K562 (cell line): Measurements from ENCODE around the gene INPP5D. TPM values are rescaled to one million over a fixed set of nuclear protein-coding genes. Genes with fewer than 3 reads are reported as not detected.

ENCODE experiments used
- ATAC-seq: fragments of 200-7000 bp; cut with Tn5 transposase; 3 replicates; pipeline ENCODE4 v1.9.1; 2020; ENCODE audit warnings: moderate library complexity
- BruUV-seq: library from RNA; stranded (reverse); fragments of 400-500 nt; replicated peaks from 2 replicates; lab custom pipeline; 2021; lab: Mats Ljungman, UMichigan
- CTCF ChIA-PET: fragments of 300-600 bp; formaldehyde crosslinking; extraction: SDS; loops from one replicate; lab custom pipeline; 2021; ENCODE audit warnings: low intra/inter-chr PET ratio; lab: Yijun Ruan, JAX
- POLR2A ChIA-PET: fragments of 300-600, 350-650 bp; sonication (Branson Sonifier 250); formaldehyde crosslinking; extraction: SDS; loops from one replicate; lab custom pipeline; 2021; ENCODE audit warnings: antibody characterized with exemption, inconsistent platforms; lab: Yijun Ruan, JAX
- DNase-seq, 4 experiments: peaks; one replicate each; pipeline versions ENCODE4 v3.0.0 to v3.0.0-alpha.2; 2011 to 2018; ENCODE audit warnings: low spot score in 3 of 4, mixed read lengths in 3 of 4; ENCODE audit errors: extremely low read depth in 1 of 4
- FAIRE-seq: peaks from 2 replicates; lab custom pipeline; 2011; peaks lifted over from hg19 to GRCh38; lab: Jason Lieb, UNC
- H2AFZ ChIP-seq: 2 replicates; pipeline ENCODE4 v1.6.0; 2011; ENCODE audit warnings: low read depth, low read length, control low read depth, inconsistent platforms
- H3K27ac ChIP-seq: fragments of 200-600 bp; 3 replicates; pipeline ENCODE4 v1.8.0; 2011; ENCODE audit warnings: low read depth, mild to moderate bottlenecking, control low read depth, inconsistent platforms, low read length, moderate library complexity, mixed read lengths; ENCODE audit errors: extremely low read depth
- H3K27me3 ChIP-seq, 2 experiments: fragments of 300-600 bp in 1 of 2; 2 replicates in 1 of 2; 3 replicates in 1 of 2; pipeline versions ENCODE4 v1.6.0 to v1.8.0; 2011; ENCODE audit warnings: inconsistent platforms in 2 of 2, low read length in 2 of 2, mild to moderate bottlenecking in 1 of 2, mixed read lengths in 1 of 2, moderate library complexity in 1 of 2; ENCODE audit not compliant: control insufficient read depth in 2 of 2, insufficient read depth in 2 of 2
- H3K36me3 ChIP-seq: fragments of 300-600 bp; 3 replicates; pipeline ENCODE4 v1.8.0; 2011; ENCODE audit warnings: mild to moderate bottlenecking, low read length, inconsistent platforms; ENCODE audit not compliant: control insufficient read depth, insufficient read depth
- H3K4me1 ChIP-seq, 2 experiments: fragments of 200-600 bp in 1 of 2; replicated peaks in 1 of 2; 2 replicates in 1 of 2; 3 replicates in 1 of 2; pipeline versions ENCODE4 v1.5.1 to v1.8.0; 2011; ENCODE audit warnings: inconsistent platforms in 2 of 2, low read length in 2 of 2, mild to moderate bottlenecking in 1 of 2, mixed read lengths in 1 of 2, moderate library complexity in 1 of 2; ENCODE audit not compliant: control insufficient read depth in 2 of 2, insufficient read depth in 2 of 2
- H3K4me2 ChIP-seq: 2 replicates; pipeline ENCODE4 v1.6.1; 2011; ENCODE audit warnings: low read length, control low read depth, inconsistent platforms, mixed read lengths; ENCODE audit not compliant: insufficient read depth
- H3K4me3 ChIP-seq: fragments of 200-600 bp; sonication (generic), shearing (Covaris generic); 2 replicates; pipeline ENCODE4 v1.5.1; 2016; ENCODE audit warnings: control low read depth, inconsistent platforms
- H3K79me2 ChIP-seq: fragments of 200-600 bp; 3 replicates; pipeline ENCODE4 v1.8.0; 2011; ENCODE audit warnings: low read length, inconsistent platforms; ENCODE audit not compliant: control insufficient read depth, insufficient read depth
- H3K9ac ChIP-seq, 2 experiments: 2 replicates each; pipeline versions ENCODE4 v1.6.0 to v1.6.1; 2011; ENCODE audit warnings: low read depth in 2 of 2, low read length in 2 of 2, control low read depth in 1 of 2, inconsistent platforms in 1 of 2, mild to moderate bottlenecking in 1 of 2, mixed read lengths in 1 of 2; ENCODE audit not compliant: insufficient read depth in 1 of 2
- H3K9me1 ChIP-seq: one replicate; pipeline ENCODE4 v1.6.0; 2011; ENCODE audit warnings: inconsistent platforms, mild to moderate bottlenecking, low read length, moderate library complexity; ENCODE audit not compliant: control insufficient read depth, insufficient read depth
- H3K9me3 ChIP-seq: replicated peaks from 2 replicates; pipeline ENCODE4 v1.5.1; 2011; ENCODE audit warnings: low read depth, low read length, inconsistent platforms; ENCODE audit not compliant: control insufficient read depth, insufficient read depth
- H4K20me1 ChIP-seq: replicated peaks from 2 replicates; pipeline ENCODE4 v1.6.1; 2011; ENCODE audit warnings: low read length, inconsistent platforms, mixed read lengths; ENCODE audit not compliant: control insufficient read depth, insufficient read depth
- REST ChIP-seq, 2 experiments: fragments of 450-650 bp; formaldehyde crosslinking in 1 of 2; IDR thresholded peaks; 2 replicates each; pipeline versions ENCODE4 v1.4.0 to v1.6.1; 2014 to 2020; ENCODE audit warnings: mild to moderate bottlenecking in 2 of 2, borderline replicate concordance in 1 of 2, low read depth in 1 of 2
- SNIP1 ChIP-seq: fragments of 450-650 bp; IDR thresholded peaks from 2 replicates; pipeline ENCODE4 v1.7.1; 2017; ENCODE audit warnings: low read depth, mild to moderate bottlenecking
- TEAD1 ChIP-seq, 2 experiments: fragments of 450-650 bp in 1 of 2; sonication (generic) in 1 of 2; formaldehyde crosslinking; IDR thresholded peaks; 2 replicates each; pipeline versions ENCODE4 v1.4.0 to v1.8.0; 2020 to 2022; ENCODE audit warnings: mild to moderate bottlenecking in 2 of 2, missing genetic modification reagents in 1 of 2
- ZNF224 ChIP-seq: sonication (generic); formaldehyde crosslinking; IDR thresholded peaks from 2 replicates; pipeline ENCODE4 v1.8.0; 2022; ENCODE audit warnings: mild to moderate bottlenecking, missing genetic modification reagents
- ZNF253 ChIP-seq: fragments of 250-450 bp; sonication (Bioruptor Pico); conservative IDR thresholded peaks from 2 replicates; pipeline ENCODE4 v1.6.1; 2021; ENCODE audit warnings: mild to moderate bottlenecking
- ZNF444 ChIP-seq: fragments of 250-450 bp; sonication (Bioruptor Pico); IDR thresholded peaks from 2 replicates; pipeline ENCODE4 v1.4.0; 2020; ENCODE audit warnings: mild to moderate bottlenecking, moderate library complexity
- ZNF785 ChIP-seq: fragments of 250-450 bp; sonication (Bioruptor Pico); IDR thresholded peaks from 2 replicates; pipeline ENCODE4 v1.4.0; 2020; ENCODE audit warnings: mild to moderate bottlenecking
- WGBS: fragments of 100-300 bp; shearing (Covaris generic); methylation state at CpG from one replicate; pipeline ENCODE4 v1.1.6; 2016; ENCODE audit warnings: low coverage, mixed read lengths; ENCODE audit not compliant: insufficient coverage; ENCODE audit errors: missing lambda C conversion rate; 5-methylcytosine and 5-hydroxymethylcytosine counted together
- in situ Hi-C: fragments of 300-500 bp; cut with MboI; formaldehyde crosslinking; loops from 4 replicates; pipeline ENCODE4 v1.15.0; 2018; ENCODE audit warnings: inconsistent platforms, mixed read lengths
- intact Hi-C: fragments of 100-400 bp; cut with micrococcal nuclease; formaldehyde crosslinking; loops from 2 replicates; pipeline ENCODE4 v1.14.2; 2022
- polyA plus RNA-seq, 8 experiments: library from polyadenylated mRNA; depleted of rRNA in 4 of 8; stranded (reverse) in 5 of 8; unstranded in 3 of 8; fragments of >200 nt; fragmentation: Nextera tagmentation in 2 of 8; fragmentation: Illumina TruSeq in 1 of 8; extraction: Ambion mirVana in 2 of 8; extraction: Trizol in 1 of 8; gene quantifications; 2 replicates each; pipeline versions ENCODE4 v1.2.1 to v1.2.3, GENCODE V29; 2011 to 2014; ENCODE audit warnings: inconsistent platforms in 1 of 8, missing spikeins in 1 of 8
- total RNA-seq, 7 experiments: library from RNA; depleted of rRNA in 6 of 7; stranded (reverse); fragments of >200 nt in 6 of 7; fragmentation: Illumina TruSeq in 2 of 7; extraction: Trizol in 2 of 7; gene quantifications; 2 replicates each; pipeline versions ENCODE4 v1.2.1 to v1.2.3, GENCODE V29; 2011 to 2021; ENCODE audit warnings: low replicate concordance in 1 of 7
- TF ChIP-seq, protein P1 (sequence below): fragments of 200-800 bp; sonication (Bioruptor generic); IDR thresholded peaks from 2 replicates; pipeline ENCODE4 v1.6.1; 2016; ENCODE audit warnings: missing genetic modification characterization, missing compliant biosample characterization

Gene INPP5D
- total and polyA plus RNA-seq, 9 of the 15 experiments (the other 6 are each of a cell fraction or from before 2014, with no cell fraction given), result 0.55 to 6.2 (median 2.2) TPM

DNA sequence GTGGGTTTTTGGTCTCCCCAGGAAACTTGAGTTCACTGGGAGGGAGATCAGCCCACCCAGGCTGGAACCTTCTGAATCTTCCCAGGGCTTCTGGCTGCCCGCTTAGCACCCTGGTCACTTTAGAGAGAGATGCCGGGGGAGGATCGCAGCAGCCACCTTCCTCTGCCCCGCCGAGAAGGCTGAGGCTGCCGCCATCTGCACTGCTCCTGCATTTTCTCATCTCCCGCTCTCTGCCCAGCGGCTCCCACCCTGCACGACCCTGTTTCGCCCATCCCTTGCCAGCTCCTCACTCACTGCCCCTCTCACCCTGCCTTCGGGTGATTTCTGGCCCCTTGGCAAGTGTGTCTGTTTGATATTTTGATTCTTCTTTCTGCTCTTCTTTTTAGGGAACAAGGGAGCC, 108.8 kb downstream of the INPP5D start:
- H3K79me2 ChIP-seq, result no peaks in the 10 kb centered on the region
- no peaks in the 10 kb centered on the region for H3K9me1 ChIP-seq
- H3K36me3 ChIP-seq, result no peaks in the 10 kb centered on the region
- TF ChIP-seq ZNF785 (CRISPR knock-in tag), result no peak
- no peak for TF ChIP-seq ZNF224 (CRISPR knock-in tag)
- TF ChIP-seq, protein P1, sequence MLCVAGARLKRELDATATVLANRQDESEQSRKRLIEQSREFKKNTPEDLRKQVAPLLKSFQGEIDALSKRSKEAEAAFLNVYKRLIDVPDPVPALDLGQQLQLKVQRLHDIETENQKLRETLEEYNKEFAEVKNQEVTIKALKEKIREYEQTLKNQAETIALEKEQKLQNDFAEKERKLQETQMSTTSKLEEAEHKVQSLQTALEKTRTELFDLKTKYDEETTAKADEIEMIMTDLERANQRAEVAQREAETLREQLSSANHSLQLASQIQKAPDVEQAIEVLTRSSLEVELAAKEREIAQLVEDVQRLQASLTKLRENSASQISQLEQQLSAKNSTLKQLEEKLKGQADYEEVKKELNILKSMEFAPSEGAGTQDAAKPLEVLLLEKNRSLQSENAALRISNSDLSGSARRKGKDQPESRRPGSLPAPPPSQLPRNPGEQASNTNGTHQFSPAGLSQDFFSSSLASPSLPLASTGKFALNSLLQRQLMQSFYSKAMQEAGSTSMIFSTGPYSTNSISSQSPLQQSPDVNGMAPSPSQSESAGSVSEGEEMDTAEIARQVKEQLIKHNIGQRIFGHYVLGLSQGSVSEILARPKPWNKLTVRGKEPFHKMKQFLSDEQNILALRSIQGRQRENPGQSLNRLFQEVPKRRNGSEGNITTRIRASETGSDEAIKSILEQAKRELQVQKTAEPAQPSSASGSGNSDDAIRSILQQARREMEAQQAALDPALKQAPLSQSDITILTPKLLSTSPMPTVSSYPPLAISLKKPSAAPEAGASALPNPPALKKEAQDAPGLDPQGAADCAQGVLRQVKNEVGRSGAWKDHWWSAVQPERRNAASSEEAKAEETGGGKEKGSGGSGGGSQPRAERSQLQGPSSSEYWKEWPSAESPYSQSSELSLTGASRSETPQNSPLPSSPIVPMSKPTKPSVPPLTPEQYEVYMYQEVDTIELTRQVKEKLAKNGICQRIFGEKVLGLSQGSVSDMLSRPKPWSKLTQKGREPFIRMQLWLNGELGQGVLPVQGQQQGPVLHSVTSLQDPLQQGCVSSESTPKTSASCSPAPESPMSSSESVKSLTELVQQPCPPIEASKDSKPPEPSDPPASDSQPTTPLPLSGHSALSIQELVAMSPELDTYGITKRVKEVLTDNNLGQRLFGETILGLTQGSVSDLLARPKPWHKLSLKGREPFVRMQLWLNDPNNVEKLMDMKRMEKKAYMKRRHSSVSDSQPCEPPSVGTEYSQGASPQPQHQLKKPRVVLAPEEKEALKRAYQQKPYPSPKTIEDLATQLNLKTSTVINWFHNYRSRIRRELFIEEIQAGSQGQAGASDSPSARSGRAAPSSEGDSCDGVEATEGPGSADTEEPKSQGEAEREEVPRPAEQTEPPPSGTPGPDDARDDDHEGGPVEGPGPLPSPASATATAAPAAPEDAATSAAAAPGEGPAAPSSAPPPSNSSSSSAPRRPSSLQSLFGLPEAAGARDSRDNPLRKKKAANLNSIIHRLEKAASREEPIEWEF (CRISPR knock-in tag), result no peak
- TF ChIP-seq ZNF444 (CRISPR knock-in tag), result no peak
- no peak for TF ChIP-seq TEAD1 (CRISPR knock-in tag; IDR thresholded peaks at IDR 0.05)
- TF ChIP-seq SNIP1, result no peak
- no peak for TF ChIP-seq ZNF253 (CRISPR knock-in tag)
- no peak for TF ChIP-seq REST (IDR thresholded peaks at IDR 0.05; ENCODE audit: borderline replicate concordance)
- TF ChIP-seq REST (CRISPR knock-in tag; IDR thresholded peaks at IDR 0.05; ENCODE audit: low read depth), result no peak
- FAIRE-seq (no peak), DNase-seq (no peak), ATAC-seq (no peak)
- ChIA-PET POLR2A (interaction anchor here (0.9 kb wide), 1 partner anchor 11 kb away, joined by 3 read pairs; no protein-coding TSS in a partner anchor), CTCF (no interaction called here)
- H2AFZ ChIP-seq, result no peak overlapping the region
- H3K27ac ChIP-seq, result no peak overlapping the region
- in situ Hi-C loops, result no loop called here
- H3K27me3 ChIP-seq, result no peaks in the 10 kb centered on the region
- 0 out of 4 replicates have a peak overlapping the region, but pooled peaks of 1 of the 2 experiments have one; percentile 52 for H3K9ac ChIP-seq
- intact Hi-C loops, result no loop called here
- H4K20me1 ChIP-seq, result no peaks in the 10 kb centered on the region
- H3K9me3 ChIP-seq, result no peaks in the 10 kb centered on the region
- BruUV-seq, result no TSS peak
- H3K4me1 ChIP-seq, result peaks cover 18 to 30% of the 10 kb centered on the region in 2 experiments
- no peak overlapping the region for H3K4me3 ChIP-seq
- H3K4me2 ChIP-seq, result no peak overlapping the region
- 70% methylated on average over 10 of the region's 11 CpGs for WGBS
